T-helper 2 cell treated with Interferon-gamma antibody and Interleukin-4, amounts not matched to agents 5 μg/mL and 100 μg/mL, for 36 hours (primary cell): ENCODE data around the gene CBFA2T3.

Source experiments
- DNase-seq: peaks from one replicate; pipeline ENCODE4 v3.0.0; 2021; ENCODE audit warnings: low spot score
- H3K27ac Mint-ChIP-seq: one replicate; pipeline ENCODE4 v1.8.0; 2021; ENCODE audit warnings: mild to moderate bottlenecking, mixed read lengths
- H3K27me3 Mint-ChIP-seq: one replicate; pipeline ENCODE4 v1.8.0; 2021; ENCODE audit warnings: low read depth, mixed read lengths
- H3K36me3 Mint-ChIP-seq: one replicate; pipeline ENCODE4 v1.8.0; 2021; ENCODE audit warnings: low read depth, mixed read lengths
- H3K4me1 Mint-ChIP-seq: one replicate; pipeline ENCODE4 v1.8.0; 2021; ENCODE audit warnings: low read depth, mixed read lengths
- H3K4me3 Mint-ChIP-seq: one replicate; pipeline ENCODE4 v1.8.0; 2022; ENCODE audit warnings: mild to moderate bottlenecking, moderate library complexity, mixed read lengths
- H3K9me3 Mint-ChIP-seq: one replicate; pipeline ENCODE4 v1.8.0; 2021; ENCODE audit warnings: mixed read lengths

CBFA2T3 gene

GRCh38 chr16:88877564-88878289, 99.3 kb downstream of the CBFA2T3 start:
- H3K4me3 Mint-ChIP-seq, result no peak overlapping the region
- H3K36me3 Mint-ChIP-seq, result no peaks in the 10 kb centered on the region
- H3K4me1 Mint-ChIP-seq, result peaks cover 5% of the 10 kb centered on the region

GRCh38 chr16:88876942-88877526, 100.0 kb downstream of the CBFA2T3 start:
- no peak overlapping the region for H3K4me3 Mint-ChIP-seq
- peaks cover 2% of the 10 kb centered on the region for H3K27me3 Mint-ChIP-seq
- H3K4me1 Mint-ChIP-seq, result no peaks in the 10 kb centered on the region
- no peak overlapping the region for H3K27ac Mint-ChIP-seq
- DNase-seq, result no peak
- H3K36me3 Mint-ChIP-seq, result no peaks in the 10 kb centered on the region
- no peaks in the 10 kb centered on the region for H3K9me3 Mint-ChIP-seq

More at GRCh38 chr16:88877564-88878289, 99.3 kb downstream of the CBFA2T3 start:
- no peak overlapping the region for H3K27ac Mint-ChIP-seq
- no peak for DNase-seq
- H3K9me3 Mint-ChIP-seq, result no peaks in the 10 kb centered on the region
- H3K27me3 Mint-ChIP-seq, result peaks cover 2% of the 10 kb centered on the region

GRCh38 chr16:88875703-88876234, 101.2 kb downstream of the CBFA2T3 start:
- H3K4me3 Mint-ChIP-seq, result no peak overlapping the region
- no peak for DNase-seq
- no peaks in the 10 kb centered on the region for H3K4me1 Mint-ChIP-seq
- no peaks in the 10 kb centered on the region for H3K9me3 Mint-ChIP-seq
- no peak overlapping the region for H3K27ac Mint-ChIP-seq
- H3K27me3 Mint-ChIP-seq, result peaks cover 7% of the 10 kb centered on the region
- no peaks in the 10 kb centered on the region for H3K36me3 Mint-ChIP-seq

GRCh38 chr16:88874938-88875599, 101.9 kb downstream of the CBFA2T3 start:
- Mint-ChIP-seq H3K4me1 (no peaks in the 10 kb centered on the region), H3K27me3 (peaks cover 10% of the 10 kb centered on the region)

GRCh38 chr16:88872650-88873331, 104.2 kb downstream of the CBFA2T3 start:
- H3K4me3 Mint-ChIP-seq, result no peak overlapping the region
- H3K4me1 Mint-ChIP-seq, result no peaks in the 10 kb centered on the region
- no peaks in the 10 kb centered on the region for H3K9me3 Mint-ChIP-seq
- H3K27me3 Mint-ChIP-seq, result peaks cover 10% of the 10 kb centered on the region
- no peak overlapping the region for H3K27ac Mint-ChIP-seq
- no peak for DNase-seq
- H3K36me3 Mint-ChIP-seq, result no peaks in the 10 kb centered on the region

More at GRCh38 chr16:88874938-88875599, 101.9 kb downstream of the CBFA2T3 start:
- Mint-ChIP-seq H3K36me3 (no peaks in the 10 kb centered on the region), H3K4me3 (no peak overlapping the region), H3K27ac (no peak overlapping the region), H3K9me3 (no peaks in the 10 kb centered on the region)
- no peak for DNase-seq

GRCh38 chr16:88871730-88872416, 105.1 kb downstream of the CBFA2T3 start:
- Mint-ChIP-seq H3K27me3 (peaks cover 10% of the 10 kb centered on the region), H3K4me1 (no peaks in the 10 kb centered on the region), H3K4me3 (no peak overlapping the region), H3K9me3 (no peaks in the 10 kb centered on the region), H3K27ac (no peak overlapping the region), H3K36me3 (no peaks in the 10 kb centered on the region)
- no peak for DNase-seq

- Mint-ChIP-seq H3K36me3 (no peaks in the 10 kb centered on the region), H3K27me3 (peaks cover 10% of the 10 kb centered on the region), H3K4me1 (no peaks in the 10 kb centered on the region), H3K27ac (no peak overlapping the region), H3K9me3 (no peaks in the 10 kb centered on the region), H3K4me3 (no peak overlapping the region)
- no peak for DNase-seq
Observed at GRCh38 chr16:88871349-88871702, 105.7 kb downstream of the CBFA2T3 start.

- no peak for DNase-seq
- no peak overlapping the region for H3K27ac Mint-ChIP-seq
- no peaks in the 10 kb centered on the region for H3K36me3 Mint-ChIP-seq
- H3K9me3 Mint-ChIP-seq, result no peaks in the 10 kb centered on the region
- peaks cover 9% of the 10 kb centered on the region for H3K27me3 Mint-ChIP-seq
- no peak overlapping the region for H3K4me3 Mint-ChIP-seq
- no peaks in the 10 kb centered on the region for H3K4me1 Mint-ChIP-seq
Observed at GRCh38 chr16:88870608-88871348, 106.2 kb downstream of the CBFA2T3 start.

- Mint-ChIP-seq H3K27ac (no peak overlapping the region), H3K36me3 (no peaks in the 10 kb centered on the region), H3K4me3 (no peak overlapping the region), H3K27me3 (peaks cover 8% of the 10 kb centered on the region), H3K4me1 (no peaks in the 10 kb centered on the region), H3K9me3 (no peaks in the 10 kb centered on the region)
- no peak for DNase-seq
Observed at GRCh38 chr16:88869673-88869980, 107.4 kb downstream of the CBFA2T3 start.

GRCh38 chr16:88868974-88869672, 107.9 kb downstream of the CBFA2T3 start:
- H3K27ac Mint-ChIP-seq, result no peak overlapping the region
- DNase-seq, result no peak
- no peaks in the 10 kb centered on the region for H3K36me3 Mint-ChIP-seq
- H3K4me1 Mint-ChIP-seq, result no peaks in the 10 kb centered on the region
- no peak overlapping the region for H3K4me3 Mint-ChIP-seq
- no peaks in the 10 kb centered on the region for H3K9me3 Mint-ChIP-seq
- peaks cover 8% of the 10 kb centered on the region for H3K27me3 Mint-ChIP-seq

- no peaks in the 10 kb centered on the region for H3K36me3 Mint-ChIP-seq
- H3K4me3 Mint-ChIP-seq, result no peak overlapping the region
- H3K27me3 Mint-ChIP-seq, result peaks cover 8% of the 10 kb centered on the region
- no peak overlapping the region for H3K27ac Mint-ChIP-seq
- no peaks in the 10 kb centered on the region for H3K9me3 Mint-ChIP-seq
- H3K4me1 Mint-ChIP-seq, result no peaks in the 10 kb centered on the region
- no peak for DNase-seq
Observed at GRCh38 chr16:88867581-88868246, 109.3 kb downstream of the CBFA2T3 start.

GRCh38 chr16:88866151-88866920, 110.7 kb downstream of the CBFA2T3 start, which contains the start of gene PABPN1L:
TSS of gene PABPN1L (minus strand) at chr16:88866660. CDS start at chr16:88866606, 54 bp downstream.
- no peak within 1 kb of the TSS for H3K4me3 Mint-ChIP-seq
- no peaks in the 10 kb centered on the region for H3K4me1 Mint-ChIP-seq
- H3K27me3 Mint-ChIP-seq, result peaks cover 7% of the 10 kb centered on the region
- no peak within 1 kb of the TSS for H3K27ac Mint-ChIP-seq
- no peak for DNase-seq
- H3K36me3 Mint-ChIP-seq, result no peaks in the 10 kb centered on the region
- no peaks in the 10 kb centered on the region for H3K9me3 Mint-ChIP-seq
